Keratinocyte (primary cell): ENCODE results near the gene LRP3.

ENCODE experiments used
- CTCF ChIP-seq, 3 experiments: IDR thresholded peaks in 1 of 3; conservative IDR thresholded peaks in 1 of 3; optimal IDR thresholded peaks in 1 of 3; 2 replicates in 2 of 3; 3 replicates in 1 of 3; pipeline versions ENCODE3 to v1.5.1; 2011; ENCODE audit warnings: low read length in 3 of 3, mild to moderate bottlenecking in 3 of 3, moderate library complexity in 2 of 3, control low read depth in 1 of 3, inconsistent platforms in 1 of 3; ENCODE audit not compliant: insufficient read depth in 2 of 3; ENCODE audit errors: extremely low read depth in 1 of 3
- EZH2 ChIP-seq: IDR thresholded peaks from one replicate; pipeline ENCODE4 v1.6.1; 2012; ENCODE audit warnings: inconsistent platforms, mild to moderate bottlenecking, low read length, moderate library complexity

DNA sequence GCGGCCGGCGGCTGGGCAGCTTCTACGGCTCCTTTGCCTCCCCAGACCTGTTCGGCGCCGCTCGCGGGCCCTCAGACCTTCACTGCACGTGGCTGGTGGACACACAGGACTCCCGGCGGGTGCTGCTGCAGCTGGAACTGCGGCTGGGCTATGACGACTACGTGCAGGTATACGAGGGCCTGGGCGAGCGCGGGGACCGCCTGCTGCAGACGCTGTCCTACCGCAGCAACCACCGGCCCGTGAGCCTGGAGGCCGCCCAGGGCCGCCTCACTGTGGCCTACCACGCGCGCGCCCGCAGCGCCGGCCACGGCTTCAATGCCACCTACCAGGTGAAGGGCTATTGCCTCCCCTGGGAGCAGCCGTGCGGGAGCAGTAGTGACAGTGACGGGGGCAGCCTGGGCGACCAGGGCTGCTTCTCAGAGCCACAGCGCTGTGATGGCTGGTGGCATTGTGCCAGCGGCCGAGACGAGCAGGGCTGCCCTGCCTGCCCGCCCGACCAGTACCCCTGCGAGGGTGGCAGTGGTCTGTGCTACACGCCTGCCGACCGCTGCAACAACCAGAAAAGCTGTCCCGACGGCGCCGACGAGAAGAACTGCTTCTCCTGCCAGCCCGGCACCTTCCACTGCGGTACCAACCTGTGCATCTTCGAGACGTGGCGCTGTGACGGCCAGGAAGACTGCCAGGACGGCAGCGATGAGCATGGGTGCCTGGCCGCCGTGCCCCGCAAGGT lies 11.6 kb downstream of the LRP3 start:
- no peak for TF ChIP-seq CTCF (optimal IDR thresholded peaks at IDR 0.05 in 1 of 3, IDR thresholded peaks at IDR 0.05 in 1 of 3, conservative IDR thresholded peaks at IDR 0.05 in 1 of 3; ENCODE audit: extremely low read depth in 1 of 3, insufficient read depth in 2 of 3, low read length in 3 of 3)
- no peak for TF ChIP-seq EZH2
